OCI-LY1 (cell line): Measurements from ENCODE around the gene CACNG4.

Experiments
- EZH2 ChIP-seq: fragments of 200-600 bp; sonication (generic), shearing (Covaris generic); IDR thresholded peaks from 2 replicates; pipeline ENCODE4 v1.8.0; 2017; ENCODE audit warnings: borderline replicate concordance, mixed run types, mild to moderate bottlenecking, antibody characterized with exemption, low read length, moderate library complexity, mixed read lengths
- TF ChIP-seq, protein P1 (sequence below): fragments of 200-600 bp; sonication (generic), shearing (Covaris generic); IDR thresholded peaks from 2 replicates; pipeline ENCODE4 v1.5.1; 2017; ENCODE audit warnings: mild to moderate bottlenecking, antibody characterized with exemption, low read length, moderate library complexity, mixed read lengths

DNA sequence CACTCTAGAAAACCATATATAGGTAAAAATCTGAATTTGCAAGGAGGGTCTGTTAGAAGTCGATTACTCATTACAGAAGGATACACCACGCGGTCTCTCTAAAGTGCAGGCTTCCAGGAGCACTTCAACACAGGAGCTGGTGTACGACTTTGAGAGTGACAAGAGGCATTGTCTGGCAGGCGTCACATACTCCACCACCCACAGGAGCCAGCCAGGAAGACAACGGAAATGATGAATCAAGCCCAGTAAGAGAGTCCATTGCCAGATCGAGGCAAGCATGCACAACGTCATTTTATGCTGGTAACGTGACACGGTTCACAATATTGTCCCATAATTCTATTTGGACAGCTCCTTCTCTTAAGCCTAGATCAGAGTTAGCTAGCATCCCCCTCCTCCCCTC lies 15.0 kb upstream of the CACNG4 start:
- TF ChIP-seq EZH2, result no peak
- TF ChIP-seq, protein P1, sequence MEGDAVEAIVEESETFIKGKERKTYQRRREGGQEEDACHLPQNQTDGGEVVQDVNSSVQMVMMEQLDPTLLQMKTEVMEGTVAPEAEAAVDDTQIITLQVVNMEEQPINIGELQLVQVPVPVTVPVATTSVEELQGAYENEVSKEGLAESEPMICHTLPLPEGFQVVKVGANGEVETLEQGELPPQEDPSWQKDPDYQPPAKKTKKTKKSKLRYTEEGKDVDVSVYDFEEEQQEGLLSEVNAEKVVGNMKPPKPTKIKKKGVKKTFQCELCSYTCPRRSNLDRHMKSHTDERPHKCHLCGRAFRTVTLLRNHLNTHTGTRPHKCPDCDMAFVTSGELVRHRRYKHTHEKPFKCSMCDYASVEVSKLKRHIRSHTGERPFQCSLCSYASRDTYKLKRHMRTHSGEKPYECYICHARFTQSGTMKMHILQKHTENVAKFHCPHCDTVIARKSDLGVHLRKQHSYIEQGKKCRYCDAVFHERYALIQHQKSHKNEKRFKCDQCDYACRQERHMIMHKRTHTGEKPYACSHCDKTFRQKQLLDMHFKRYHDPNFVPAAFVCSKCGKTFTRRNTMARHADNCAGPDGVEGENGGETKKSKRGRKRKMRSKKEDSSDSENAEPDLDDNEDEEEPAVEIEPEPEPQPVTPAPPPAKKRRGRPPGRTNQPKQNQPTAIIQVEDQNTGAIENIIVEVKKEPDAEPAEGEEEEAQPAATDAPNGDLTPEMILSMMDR, result no peak
